Measurements from ENCODE around the gene CANX. TPM values are rescaled to one million over a fixed set of nuclear protein-coding genes. Genes with fewer than 3 reads are reported as not detected.

The CANX gene
- total RNA-seq, 1 donor from 2014 or later = 649 TPM

- DNase-seq (ENCODE audit: low spot score) = no peak
These were observed 74.9 kb downstream of the CANX start for GRCh38 chr5:179773686-179774040.

DNA sequence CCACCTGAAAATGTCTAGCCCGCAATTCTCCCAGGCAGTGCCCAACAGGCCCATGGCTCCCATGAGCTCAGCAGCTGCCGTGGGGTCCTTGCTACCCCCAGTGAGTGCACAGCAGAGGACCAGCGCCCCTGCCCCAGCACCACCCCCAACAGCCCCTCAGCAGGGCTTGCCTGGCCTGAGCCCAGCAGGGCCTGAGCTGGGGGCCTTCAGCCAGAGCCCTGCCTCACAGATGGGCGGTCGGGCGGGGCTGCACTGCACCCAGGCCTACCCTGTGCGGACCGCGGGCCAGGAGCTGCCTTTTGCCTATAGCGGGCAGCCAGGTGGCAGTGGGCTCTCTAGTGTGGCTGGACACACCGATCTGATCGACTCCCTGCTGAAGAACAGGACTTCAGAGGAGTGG lies 75.7 kb downstream of the CANX start:
- DNase-seq (ENCODE audit: low spot score) = no peak

- no peak for DNase-seq (ENCODE audit: low spot score)
These were observed 77.7 kb downstream of the CANX start for GRCh38 chr5:179776411-179776938.

DNA sequence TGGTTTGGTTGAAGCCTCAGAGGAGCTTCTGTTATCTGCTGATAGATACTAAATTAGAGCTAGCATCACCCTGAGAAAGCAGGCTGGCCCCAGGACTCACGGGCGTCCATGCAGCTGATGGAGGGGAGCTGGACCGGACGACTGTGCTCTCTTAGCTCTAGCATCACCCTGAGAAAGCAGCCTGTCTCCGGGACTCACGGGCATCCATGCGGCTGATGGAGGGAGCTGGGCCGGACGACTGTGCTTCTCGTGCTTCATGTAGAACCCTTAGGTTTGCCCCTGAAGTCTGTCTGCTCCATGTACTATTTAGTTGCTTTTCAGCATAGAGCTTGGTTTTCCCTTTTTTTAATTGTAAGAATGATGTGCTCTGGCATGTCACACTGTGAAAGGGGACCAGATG lies 78.7 kb downstream of the CANX start:
- DNase-seq (ENCODE audit: low spot score) = no peak

DNA sequence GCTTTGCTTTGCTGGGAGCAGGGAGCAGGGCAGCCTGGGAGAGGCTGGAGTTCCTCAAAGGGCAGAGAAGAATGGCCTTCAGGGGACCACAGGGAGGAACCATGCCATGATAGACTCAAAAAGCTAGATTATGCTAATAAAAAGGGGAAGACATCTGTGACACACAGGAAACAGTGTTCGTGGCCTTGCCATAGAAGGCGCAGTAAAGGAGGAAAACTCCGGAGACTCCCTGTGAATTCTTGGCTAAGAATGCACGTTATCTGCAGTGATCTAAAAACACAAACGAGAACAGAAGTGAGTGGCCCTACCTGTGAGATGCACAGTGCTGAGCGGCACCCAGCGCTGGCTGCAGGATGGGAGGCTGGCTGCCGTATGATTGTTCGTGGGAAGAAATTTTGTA lies 79.1 kb downstream of the CANX start:
- no peak for DNase-seq (ENCODE audit: low spot score)

GRCh38 chr5:179778591-179778990 lies 79.8 kb downstream of the CANX start:
- DNase-seq (ENCODE audit: low spot score) = no peak

DNA sequence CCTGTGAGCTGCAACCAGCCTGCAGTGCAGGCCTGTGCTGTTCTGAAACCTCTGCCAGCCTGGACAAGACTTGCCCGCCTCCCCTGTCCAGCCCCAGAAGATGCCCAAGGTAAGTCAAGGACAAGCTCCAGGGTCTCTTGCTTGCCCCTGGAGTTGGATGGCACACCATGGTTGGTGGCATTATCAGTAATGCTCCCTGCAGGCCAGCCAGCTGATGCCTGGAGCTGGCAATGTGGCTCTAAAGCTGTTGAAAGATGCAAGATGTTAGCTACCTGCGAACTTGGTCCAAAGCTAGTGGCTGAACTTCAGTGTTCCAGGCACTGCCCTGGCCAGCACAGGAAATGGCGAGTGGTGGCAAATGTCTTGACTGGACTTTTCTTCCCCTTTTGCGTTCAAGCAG lies 81.1 kb downstream of the CANX start:
- no peak for DNase-seq (ENCODE audit: low spot score)

DNA sequence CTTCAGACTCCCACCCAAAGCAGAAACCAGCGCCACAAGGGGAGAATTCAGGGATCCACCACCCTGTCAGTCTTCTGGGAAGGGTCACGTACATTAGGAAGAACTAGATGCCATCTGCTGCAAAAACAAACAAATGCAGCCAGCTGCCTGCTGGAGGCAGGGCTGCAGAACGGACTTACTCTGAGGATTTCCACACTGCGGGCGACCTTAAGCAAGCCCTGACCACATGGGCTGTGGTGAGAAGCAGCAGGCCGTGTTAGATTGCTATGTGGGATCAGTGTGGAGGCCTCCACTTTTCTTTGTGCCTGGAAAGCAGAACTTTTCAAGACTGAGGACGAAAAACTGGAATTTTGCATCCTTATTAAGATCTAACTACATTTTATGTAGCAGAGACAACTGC lies 81.6 kb downstream of the CANX start:
- DNase-seq (ENCODE audit: low spot score) = no peak

Other genes starting within 250 kb of the CANX start
- gene RUFY1, start 148.4 kb upstream of the CANX start, total RNA-seq = 40.9 TPM
- gene HNRNPH1, start 75.3 kb upstream of the CANX start, total RNA-seq = 429 TPM
- gene CBY3, start 17.9 kb upstream of the CANX start, total RNA-seq = not detected
- 20.4 TPM for gene MAML1, start 33.9 kb downstream of the CANX start, total RNA-seq
- 9.6 TPM for gene LTC4S, start 95.0 kb downstream of the CANX start, total RNA-seq
- 87.6 TPM for gene MGAT4B, start 107.9 kb downstream of the CANX start, total RNA-seq
- gene SQSTM1, start 121.9 kb downstream of the CANX start, total RNA-seq = 600 TPM
- 17.3 TPM for gene MRNIP, start 159.8 kb downstream of the CANX start, total RNA-seq
- gene TBC1D9B, start 208.9 kb downstream of the CANX start, total RNA-seq = 128 TPM